GM23248 (cell line): ENCODE results near the gene MYOM1.

Experiments
- EZH2 ChIP-seq: fragments of 200-600 bp; sonication (generic); IDR thresholded peaks from 2 replicates; pipeline ENCODE4 v1.6.1; 2018; ENCODE audit warnings: antibody characterized with exemption, mild to moderate bottlenecking; ENCODE audit not compliant: insufficient read depth, poor library complexity, severe bottlenecking
- EZH2phosphoT487 ChIP-seq: fragments of 200-600 bp; sonication (generic); IDR thresholded peaks from 2 replicates; pipeline ENCODE4 v1.6.1; 2018; ENCODE audit warnings: antibody characterized with exemption, moderate library complexity, mild to moderate bottlenecking, low read depth; ENCODE audit not compliant: insufficient read depth

DNA sequence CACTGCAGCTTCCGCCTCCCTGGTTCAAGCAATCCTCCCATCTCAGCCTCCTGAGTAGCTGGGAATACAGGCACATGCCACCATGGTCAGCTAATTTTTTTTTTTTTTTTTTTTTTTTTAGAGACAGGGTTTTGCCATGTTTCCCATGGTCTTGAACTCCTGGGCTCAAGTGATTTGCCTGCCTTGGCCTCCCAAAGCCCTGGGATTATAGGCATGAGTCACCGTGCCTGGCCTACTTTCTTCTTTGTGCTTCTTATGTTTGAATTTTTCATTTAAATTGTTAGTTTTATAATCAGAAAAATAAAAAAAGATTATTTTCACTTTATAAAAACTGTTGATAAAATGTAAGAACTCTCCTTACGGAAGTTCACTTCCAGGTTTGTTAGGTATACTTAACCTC is 105.3 kb downstream of the MYOM1 start:
- TF ChIP-seq EZH2 (no peak), EZH2phosphoT487 (no peak)
